CD4-positive, CD25-positive, alpha-beta regulatory T cell (primary cell): ENCODE measurements around the gene RRP15. TPM values are rescaled to one million over a fixed set of nuclear protein-coding genes. Genes with fewer than 3 reads are reported as not detected.

Experiments
- ATAC-seq, 2 donors: fragments of 150-1000 bp; cut with Tn5 transposase; one replicate each; pipeline ENCODE4 v1.10.0; 2021; ENCODE audit warnings: low read depth in 2 of 2, moderate number of reproducible peaks in 2 of 2, moderate library complexity in 1 of 2
- DNase-seq, 3 donors: peaks; one replicate each; pipeline versions ENCODE4 v3.0.0 to v3.0.0-alpha.2; 2012 to 2022; ENCODE audit warnings: mixed read lengths in 1 of 3
- H3K27ac ChIP-seq: one replicate; pipeline ENCODE4 v1.7.0; 2013; ENCODE audit warnings: mild to moderate bottlenecking, low read length; ENCODE audit not compliant: insufficient read depth, poor library complexity, severe bottlenecking
- H3K27me3 ChIP-seq: one replicate; pipeline ENCODE4 v1.7.0; 2013; ENCODE audit warnings: low read length; ENCODE audit not compliant: control insufficient read depth, insufficient read depth
- H3K36me3 ChIP-seq: one replicate; pipeline ENCODE4 v1.7.0; 2013; ENCODE audit warnings: mild to moderate bottlenecking, low read length, moderate library complexity; ENCODE audit not compliant: control insufficient read depth, insufficient read depth
- H3K4me1 ChIP-seq: 2 replicates; pipeline ENCODE4 v1.7.0; 2013; ENCODE audit warnings: mild to moderate bottlenecking, low read length; ENCODE audit not compliant: insufficient read depth, control insufficient read depth, poor library complexity, severe bottlenecking
- H3K4me3 ChIP-seq: one replicate; pipeline ENCODE4 v1.7.0; 2013; ENCODE audit warnings: low read depth, mild to moderate bottlenecking, low read length, moderate library complexity
- H3K9me3 ChIP-seq, 2 experiments: 1 replicate in 1 of 2; 2 replicates in 1 of 2; pipeline ENCODE4 v1.7.0; 2013; ENCODE audit warnings: low read length in 2 of 2, mild to moderate bottlenecking in 1 of 2, moderate library complexity in 1 of 2; ENCODE audit not compliant: control insufficient read depth in 2 of 2
- H3K27ac Mint-ChIP-seq, 3 donors: one replicate each; pipeline ENCODE4 v1.8.0; 2020 to 2022; ENCODE audit warnings: mild to moderate bottlenecking in 3 of 3, mixed read lengths in 3 of 3, moderate library complexity in 2 of 3
- H3K27me3 Mint-ChIP-seq: one replicate; pipeline ENCODE4 v1.8.0; 2022; ENCODE audit warnings: mild to moderate bottlenecking, mixed read lengths
- H3K36me3 Mint-ChIP-seq: one replicate; pipeline ENCODE4 v1.8.0; 2020; ENCODE audit warnings: mixed read lengths
- H3K4me1 Mint-ChIP-seq, 4 donors: one replicate each; pipeline ENCODE4 v1.8.0; 2020 to 2022; ENCODE audit warnings: mixed read lengths in 4 of 4, mild to moderate bottlenecking in 1 of 4
- H3K4me3 Mint-ChIP-seq, 4 donors: one replicate each; pipeline ENCODE4 v1.8.0; 2020 to 2022; ENCODE audit warnings: mild to moderate bottlenecking in 4 of 4, mixed read lengths in 4 of 4, moderate library complexity in 3 of 4
- H3K9me3 Mint-ChIP-seq, 7 donors: one replicate each; pipeline ENCODE4 v1.8.0; 2020 to 2022; ENCODE audit warnings: mixed read lengths in 7 of 7, mild to moderate bottlenecking in 3 of 7, moderate library complexity in 2 of 7
- polyA plus RNA-seq, 4 donors: library from polyadenylated mRNA; unstranded; fragments of 300-500 nt; fragmentation: Illumina TruSeq; gene quantifications; one replicate each; pipeline ENCODE4 v1.2.3, GENCODE V29; 2021
- total RNA-seq: library from RNA; stranded (reverse); gene quantifications from one replicate; pipeline ENCODE4 v1.2.3, GENCODE V29; 2022

RRP15 gene
- total and polyA plus RNA-seq, 5 donors from 2014 or later: 9.2 to 22.8 (median 13.1) TPM

GRCh38 chr1:218349348-218350034 is 64.4 kb downstream of the RRP15 start:
- no peaks in the 10 kb centered on the region for H3K36me3 ChIP-seq
- Mint-ChIP-seq H3K27me3 (peaks cover 40% of the 10 kb centered on the region), H3K36me3 (no peaks in the 10 kb centered on the region), H3K4me1 (peaks cover 0 to 31% (median 16%) of the 10 kb centered on the region in 4 donors), H3K9me3 (peaks cover 0 to 8% (median 0%) of the 10 kb centered on the region in 7 donors), H3K4me3 (no peak overlapping the region), H3K27ac (no peak overlapping the region)
- H3K27me3 ChIP-seq: peaks cover 26% of the 10 kb centered on the region
- H3K4me1 ChIP-seq: peaks cover 24% of the 10 kb centered on the region
- no peak overlapping the region for H3K4me3 ChIP-seq
- no peak overlapping the region for H3K27ac ChIP-seq
- H3K9me3 ChIP-seq: no peaks in the 10 kb centered on the region
- ATAC-seq (no peak), DNase-seq (no peak)

DNA sequence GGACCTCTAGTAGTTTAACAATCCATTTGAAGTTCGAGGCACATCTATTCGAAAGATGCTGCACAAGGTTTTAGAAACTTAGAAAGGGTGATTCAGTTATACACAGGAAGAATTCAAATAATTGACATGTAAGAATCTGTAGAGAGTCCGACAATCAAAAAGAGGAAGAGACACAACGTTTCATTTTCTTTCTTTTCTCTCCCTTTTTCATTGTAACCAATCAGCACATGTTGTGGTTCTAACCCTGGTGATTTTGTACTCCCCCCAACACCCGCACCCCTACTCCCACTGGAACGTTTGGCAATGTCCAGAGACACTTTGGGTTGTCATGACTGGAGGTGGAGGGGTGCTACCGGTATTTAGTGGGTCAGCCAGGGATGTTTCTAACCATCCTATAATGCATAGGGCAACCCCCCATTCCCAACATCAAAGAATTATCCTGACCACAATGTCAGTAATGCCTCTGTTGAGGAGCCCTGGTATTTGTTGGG is 65.0 kb downstream of the RRP15 start:
- Mint-ChIP-seq H3K36me3 (no peaks in the 10 kb centered on the region), H3K27me3 (peaks cover 40% of the 10 kb centered on the region), H3K9me3 (peaks cover 0 to 8% (median 0%) of the 10 kb centered on the region in 7 donors), H3K4me1 (peaks cover 0 to 31% (median 16%) of the 10 kb centered on the region in 4 donors), H3K27ac (no peak overlapping the region), H3K4me3 (no peak overlapping the region)
- no peak overlapping the region for H3K27ac ChIP-seq
- ATAC-seq (no peak), DNase-seq (no peak)
- peaks cover 22% of the 10 kb centered on the region for H3K27me3 ChIP-seq
- no peak overlapping the region for H3K4me3 ChIP-seq
- H3K9me3 ChIP-seq: no peaks in the 10 kb centered on the region
- H3K36me3 ChIP-seq: no peaks in the 10 kb centered on the region
- H3K4me1 ChIP-seq: peaks cover 20% of the 10 kb centered on the region

- Histone ChIP-seq H3K36me3 (no peaks in the 10 kb centered on the region), H3K4me1 (peaks cover 14% of the 10 kb centered on the region), H3K9me3 (no peaks in the 10 kb centered on the region), H3K27me3 (peaks cover 22% of the 10 kb centered on the region), H3K4me3 (no peak overlapping the region), H3K27ac (no peak overlapping the region)
- Mint-ChIP-seq H3K4me3 (peak overlapping the region in 2 of 4 donors; percentile 52 to 69), H3K36me3 (no peaks in the 10 kb centered on the region), H3K4me1 (peaks cover 0 to 31% (median 16%) of the 10 kb centered on the region in 4 donors), H3K9me3 (peaks cover 0 to 8% (median 0%) of the 10 kb centered on the region in 7 donors), H3K27me3 (peaks cover 40% of the 10 kb centered on the region), H3K27ac (no peak overlapping the region)
- ATAC-seq (no peak), DNase-seq (no peak)
Measured at GRCh38 chr1:218350801-218351266, 65.7 kb downstream of the RRP15 start.

GRCh38 chr1:218351391-218352074 is 66.4 kb downstream of the RRP15 start:
- no peaks in the 10 kb centered on the region for H3K36me3 Mint-ChIP-seq
- Histone ChIP-seq H3K27ac (no peak overlapping the region), H3K27me3 (peaks cover 22% of the 10 kb centered on the region), H3K36me3 (no peaks in the 10 kb centered on the region), H3K4me1 (peaks cover 8% of the 10 kb centered on the region), H3K4me3 (no peak overlapping the region), H3K9me3 (no peaks in the 10 kb centered on the region)
- H3K9me3 Mint-ChIP-seq: peaks cover 0 to 5% (median 0%) of the 10 kb centered on the region in 7 donors
- H3K4me1 Mint-ChIP-seq: peaks cover 0 to 24% (median 14%) of the 10 kb centered on the region in 4 donors
- H3K27me3 Mint-ChIP-seq: peaks cover 34% of the 10 kb centered on the region
- peak in 2 of 3 donors; percentile 5 to 14 for DNase-seq
- H3K4me3 Mint-ChIP-seq: peak overlapping the region in 2 of 4 donors; percentile 52 to 69
- peak; percentile 18 to 42 for ATAC-seq
- H3K27ac Mint-ChIP-seq: no peak overlapping the region

- H3K4me1 ChIP-seq: peaks cover 3% of the 10 kb centered on the region
- H3K27ac Mint-ChIP-seq: no peak overlapping the region
- no peak for ATAC-seq
- no peaks in the 10 kb centered on the region for H3K36me3 Mint-ChIP-seq
- no peaks in the 10 kb centered on the region for H3K9me3 ChIP-seq
- H3K27me3 Mint-ChIP-seq: peaks cover 29% of the 10 kb centered on the region
- H3K4me1 Mint-ChIP-seq: peaks cover 0 to 19% (median 10%) of the 10 kb centered on the region in 4 donors
- H3K4me3 Mint-ChIP-seq: no peak overlapping the region
- no peak overlapping the region for H3K4me3 ChIP-seq
- H3K27me3 ChIP-seq: peaks cover 19% of the 10 kb centered on the region
- no peak overlapping the region for H3K27ac ChIP-seq
- no peaks in the 10 kb centered on the region for H3K36me3 ChIP-seq
- peaks cover 0 to 4% (median 0%) of the 10 kb centered on the region in 7 donors for H3K9me3 Mint-ChIP-seq
- no peak for DNase-seq
Measured at GRCh38 chr1:218352075-218352438, 67.0 kb downstream of the RRP15 start.

- DNase-seq: no peak
- no peaks in the 10 kb centered on the region for H3K36me3 ChIP-seq
- no peak overlapping the region for H3K4me3 ChIP-seq
- H3K27ac ChIP-seq: no peak overlapping the region
- no peaks in the 10 kb centered on the region for H3K9me3 ChIP-seq
- Mint-ChIP-seq H3K4me3 (no peak overlapping the region), H3K27ac (no peak overlapping the region), H3K4me1 (peaks cover 0 to 11% (median 5%) of the 10 kb centered on the region in 4 donors), H3K27me3 (peaks cover 13% of the 10 kb centered on the region), H3K9me3 (no peaks in the 10 kb centered on the region), H3K36me3 (no peaks in the 10 kb centered on the region)
- ATAC-seq: no peak
- no peaks in the 10 kb centered on the region for H3K4me1 ChIP-seq
- peaks cover 9% of the 10 kb centered on the region for H3K27me3 ChIP-seq
Measured at GRCh38 chr1:218353656-218354055, 68.6 kb downstream of the RRP15 start.

DNA sequence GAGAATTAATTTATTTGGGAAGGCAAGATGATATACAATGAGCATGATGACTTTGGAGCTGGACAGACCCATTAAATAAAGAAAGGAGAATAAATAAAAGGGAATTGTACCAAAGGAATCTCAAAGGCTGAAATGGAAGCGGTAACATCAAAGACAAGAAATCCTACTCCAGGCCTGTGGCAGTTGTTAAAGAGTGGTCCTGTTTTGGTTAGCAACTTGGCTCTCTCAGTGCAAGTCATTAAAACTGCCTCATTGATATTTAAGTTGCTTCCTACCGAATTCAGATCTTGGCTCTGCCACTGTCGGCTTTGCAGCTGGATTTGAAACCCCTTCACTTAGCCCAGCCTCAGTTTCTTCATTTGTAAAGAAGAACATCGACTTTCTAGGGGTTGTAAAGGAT is 70.2 kb downstream of the RRP15 start:
- H3K4me3 Mint-ChIP-seq: no peak overlapping the region
- peaks cover 13% of the 10 kb centered on the region for H3K27me3 Mint-ChIP-seq
- Histone ChIP-seq H3K9me3 (no peaks in the 10 kb centered on the region), H3K27ac (no peak overlapping the region), H3K36me3 (no peaks in the 10 kb centered on the region), H3K4me3 (no peak overlapping the region), H3K27me3 (peaks cover 2% of the 10 kb centered on the region), H3K4me1 (no peaks in the 10 kb centered on the region)
- H3K27ac Mint-ChIP-seq: no peak overlapping the region
- ATAC-seq (no peak), DNase-seq (no peak)
- H3K36me3 Mint-ChIP-seq: no peaks in the 10 kb centered on the region
- H3K9me3 Mint-ChIP-seq: no peaks in the 10 kb centered on the region
- peaks cover 0 to 11% (median 5%) of the 10 kb centered on the region in 4 donors for H3K4me1 Mint-ChIP-seq
